BJ (cell line): ENCODE data around the gene ALPI. TPM values are rescaled to one million over a fixed set of nuclear protein-coding genes. Genes with fewer than 3 reads are reported as not detected.

Experiments used
- CTCF ChIA-PET: fragments of 350-600 bp; formaldehyde crosslinking; extraction: SDS; loops from one replicate; lab custom pipeline; 2021; ENCODE audit warnings: antibody characterized with exemption, inconsistent platforms; lab: Yijun Ruan, JAX
- POLR2A ChIA-PET: fragments of 300-600 bp; sonication (Branson Sonifier 250); formaldehyde crosslinking; extraction: SDS; loops from one replicate; lab custom pipeline; 2021; ENCODE audit warnings: antibody characterized with exemption; lab: Charles Lee
- DNase-seq: peaks from one replicate; pipeline ENCODE4 v3.0.0-alpha.2; 2011; ENCODE audit warnings: low read depth
- H3K27me3 ChIP-seq: 2 replicates; pipeline ENCODE4 v1.6.0; 2011; ENCODE audit warnings: low read length; ENCODE audit not compliant: control insufficient read depth, insufficient read depth
- H3K36me3 ChIP-seq: 2 replicates; pipeline ENCODE4 v1.5.1; 2011; ENCODE audit warnings: low read length; ENCODE audit not compliant: control insufficient read depth, insufficient read depth
- H3K4me3 ChIP-seq: 2 replicates; pipeline ENCODE4 v1.5.1; 2011; ENCODE audit warnings: low read depth, mild to moderate bottlenecking, control low read depth, low read length
- CTCF ChIP-seq: IDR thresholded peaks from 2 replicates; pipeline ENCODE4 v1.5.1; 2011; ENCODE audit warnings: low read depth, mild to moderate bottlenecking, control low read depth, inconsistent platforms, low read length, moderate library complexity; ENCODE audit not compliant: insufficient read depth
- polyA plus RNA-seq: library from polyadenylated mRNA; depleted of rRNA; stranded (reverse); fragments of >200 nt; gene quantifications from 2 replicates; pipeline ENCODE4 v1.2.3, GENCODE V29; 2011

ALPI gene
- polyA plus RNA-seq, 1 experiment: not detected

GRCh38 chr2:232459419-232460035 is 3.6 kb downstream of the ALPI start:
- no peak for DNase-seq
- CTCF ChIA-PET: interaction anchor here (1.1 kb wide), 1 partner anchor 13 kb away, joined by 4 read pairs; no protein-coding TSS in a partner anchor

GRCh38 chr2:232460171-232460570 is 4.2 kb downstream of the ALPI start:
- no peak for TF ChIP-seq CTCF
- Histone ChIP-seq H3K27me3 (peaks cover 9% of the 10 kb centered on the region), H3K4me3 (no peak overlapping the region), H3K36me3 (no peaks in the 10 kb centered on the region)
- CTCF ChIA-PET: interaction anchor here (2.2 kb wide), 1 partner anchor 13 kb away, joined by 5 read pairs; no protein-coding TSS in a partner anchor
- POLR2A ChIA-PET: no interaction called here
- no peak for DNase-seq

More at GRCh38 chr2:232459419-232460035, 3.6 kb downstream of the ALPI start:
- Histone ChIP-seq H3K36me3 (no peaks in the 10 kb centered on the region), H3K27me3 (peaks cover 9% of the 10 kb centered on the region), H3K4me3 (no peak overlapping the region)
- POLR2A ChIA-PET: no interaction called here
- TF ChIP-seq CTCF: no peak

- no peaks in the 10 kb centered on the region for H3K36me3 ChIP-seq
- no peak for DNase-seq
- POLR2A ChIA-PET: no interaction called here
- H3K27me3 ChIP-seq: peaks cover 5% of the 10 kb centered on the region
- CTCF ChIA-PET: interaction anchor here (1.1 to 1.6 kb wide), 4 partner anchors 9 to 58 kb away, joined by 3 to 4 read pairs (median 4); no protein-coding TSS in a partner anchor
- TF ChIP-seq CTCF: no peak
- H3K4me3 ChIP-seq: no peak overlapping the region
These were observed 8.0 kb downstream of the ALPI start for GRCh38 chr2:232463701-232464543.

GRCh38 chr2:232464544-232464885 is 8.6 kb downstream of the ALPI start:
- Histone ChIP-seq H3K36me3 (no peaks in the 10 kb centered on the region), H3K27me3 (peaks cover 5% of the 10 kb centered on the region), H3K4me3 (no peak overlapping the region)
- POLR2A ChIA-PET: no interaction called here
- no peak for DNase-seq
- CTCF ChIA-PET: interaction anchor here (1.1 kb wide), 1 partner anchor 9 kb away, joined by 4 read pairs; no protein-coding TSS in a partner anchor
- no peak for TF ChIP-seq CTCF

GRCh38 chr2:232465061-232465460 is 9.1 kb downstream of the ALPI start:
- no peak for DNase-seq
- Histone ChIP-seq H3K4me3 (no peak overlapping the region), H3K36me3 (no peaks in the 10 kb centered on the region), H3K27me3 (peaks cover 5% of the 10 kb centered on the region)
- POLR2A ChIA-PET: no interaction called here
- no peak for TF ChIP-seq CTCF
- CTCF ChIA-PET: interaction anchor here (1.1 kb wide), 1 partner anchor 9 kb away, joined by 4 read pairs; no protein-coding TSS in a partner anchor
